ENCODE measurements around the gene CPNE1. TPM values are rescaled to one million over a fixed set of nuclear protein-coding genes. Genes with fewer than 3 reads are reported as not detected.

Gene CPNE1
- total and polyA plus RNA-seq, 10 of the 15 experiments (the other 5 are each of a cell fraction or from before 2014, with no cell fraction given), result 84.9 to 209 (median 146) TPM

GRCh38 chr20:35690265-35690664, 25.6 kb upstream of the CPNE1 start:
- Histone ChIP-seq H3K9me3 (replicated peaks; ENCODE audit: control insufficient read depth, insufficient read depth, low read length) (no peaks in the 10 kb centered on the region), H3K4me2 (ENCODE audit: control insufficient read depth, insufficient read depth) (no peak overlapping the region), H3K79me2 (ENCODE audit: control insufficient read depth, insufficient read depth, low read length) (no peaks in the 10 kb centered on the region), H3K9ac (ENCODE audit: control insufficient read depth, insufficient read depth, low read length) (no peak overlapping the region), H2AFZ (ENCODE audit: control insufficient read depth, low read depth, low read length) (no peak overlapping the region), H3K27ac (ENCODE audit: control insufficient read depth, insufficient read depth) (no peak overlapping the region), H4K20me1 (ENCODE audit: control insufficient read depth, insufficient read depth) (no peaks in the 10 kb centered on the region), H3K27me3 (replicated peaks in 1 of 2; ENCODE audit: control insufficient read depth in 2 of 2, insufficient read depth in 2 of 2, low read length in 1 of 2) (no peaks in the 10 kb centered on the region), H3K4me1 (ENCODE audit: control insufficient read depth, insufficient read depth, low read length) (no peaks in the 10 kb centered on the region), H3K36me3 (ENCODE audit: control insufficient read depth in 2 of 2, insufficient read depth in 2 of 2, low read length in 1 of 2) (no peaks in the 10 kb centered on the region; a peak in 3 of 4 replicates), H3K4me3 (no peak overlapping the region)
- ChIA-PET CTCF (interaction anchor here (1.1 kb wide), 1 partner anchor 194 kb away, joined by 3 read pairs; no protein-coding TSS in a partner anchor), RAD21 (ENCODE audit: unreplicated experiment) (interaction anchor here (0.7 kb wide), 1 partner anchor 254 kb away, joined by 4 read pairs; no protein-coding TSS in a partner anchor), SMC1A (ENCODE audit: uncharacterized antibody, unreplicated experiment) (no interaction called here), POLR2A (no interaction called here)
- BruUV-seq (replicated peaks), result no TSS peak
- in situ Hi-C loops (cut with MboI) (no loop called here), intact Hi-C loops (cut with micrococcal nuclease; ENCODE audit: unreplicated experiment) (no loop called here)
- no peak for ATAC-seq
- FAIRE-seq, result no peak
- 94% methylated on average over 4 of the region's 4 CpGs for WGBS (ENCODE audit: insufficient coverage, insufficient replicate concordance, low lambda C conversion rate, missing lambda C conversion rate)
- no peak for DNase-seq (ENCODE audit: low read depth, low spot score)
- TF ChIP-seq MXI1 (IDR thresholded peaks at IDR 0.05; ENCODE audit: low read depth, low read length) (no peak), JUNB (IDR thresholded peaks at IDR 0.05) (no peak), PRDM15 (CRISPR knock-in tag; IDR thresholded peaks at IDR 0.05) (no peak), RBBP5 (conservative IDR thresholded peaks at IDR 0.05) (no peak), NFXL1 (IDR thresholded peaks at IDR 0.05; ENCODE audit: borderline replicate concordance) (no peak), ZNF207 (IDR thresholded peaks at IDR 0.05; ENCODE audit: borderline replicate concordance) (no peak), ELK1 (IDR thresholded peaks at IDR 0.05; ENCODE audit: low read depth, low read length) (no peak), REST (IDR thresholded peaks at IDR 0.05; ENCODE audit: low read depth, low read length) (no peak), ZNF24 (IDR thresholded peaks at IDR 0.05) (no peak), IKZF2 (IDR thresholded peaks at IDR 0.05) (no peak), ZNF687 (IDR thresholded peaks at IDR 0.05) (no peak), SMARCA5 (IDR thresholded peaks at IDR 0.05) (no peak), SREBF1 (IDR thresholded peaks at IDR 0.05; ENCODE audit: low read length) (no peak), DPF2 (IDR thresholded peaks at IDR 0.05) (no peak)

Measured in GM12878 (cell line).